OCI-LY3 (cell line): Measurements from ENCODE around the gene INHA.

ENCODE experiments used
- H2AFZ ChIP-seq: fragments of 200-600, 300-600 bp; shearing (Covaris generic); 2 replicates; pipeline ENCODE4 v1.6.0; 2014; ENCODE audit warnings: antibody characterized with exemption, low read depth, low read length
- H3K27ac ChIP-seq: fragments of 200-600, 300-600 bp; sonication (generic); 2 replicates; pipeline ENCODE4 v1.5.1; 2014; ENCODE audit warnings: mild to moderate bottlenecking, low read length, moderate library complexity, mixed read lengths
- H3K27me3 ChIP-seq: fragments of 200-600, 300-600 bp; sonication (generic); 2 replicates; pipeline ENCODE4 v1.6.1; 2014; ENCODE audit warnings: low read depth, low read length, mixed read lengths
- H3K36me3 ChIP-seq: fragments of 200-600, 300-600 bp; sonication (generic); replicated peaks from 2 replicates; pipeline ENCODE3; 2014; ENCODE audit warnings: low read depth, low read length, mixed read lengths
- H3K4me1 ChIP-seq: fragments of 300-600, 200-600 bp; sonication (generic); 2 replicates; pipeline ENCODE4 v1.6.1; 2014; ENCODE audit warnings: low read length, mixed read lengths
- H3K4me2 ChIP-seq: fragments of 200-600, 300-600 bp; sonication (generic); 2 replicates; pipeline ENCODE4 v1.6.1; 2014; ENCODE audit warnings: low read length, mixed read lengths
- H3K4me3 ChIP-seq: fragments of 300-600, 200-600 bp; sonication (generic); 2 replicates; pipeline ENCODE4 v1.5.1; 2014; ENCODE audit warnings: antibody characterized with exemption, mild to moderate bottlenecking, low read length, moderate library complexity
- H3K79me2 ChIP-seq: fragments of 300-600, 200-600 bp; shearing (Covaris generic); 2 replicates; pipeline ENCODE4 v1.6.1; 2014; ENCODE audit warnings: mild to moderate bottlenecking, low read length, mixed read lengths
- H3K9ac ChIP-seq: fragments of 300-600, 200-600 bp; shearing (Covaris generic); 2 replicates; pipeline ENCODE4 v1.6.0; 2014; ENCODE audit warnings: mild to moderate bottlenecking, low read length, moderate library complexity
- H3K9me3 ChIP-seq: fragments of 200-600, 300-600 bp; shearing (Covaris generic); 2 replicates; pipeline ENCODE4 v1.6.1; 2014; ENCODE audit warnings: low read length, mixed read lengths; ENCODE audit not compliant: insufficient read depth
- H4K20me1 ChIP-seq: fragments of 200-600, 300-600 bp; sonication (generic); 2 replicates; pipeline ENCODE4 v1.6.1; 2016; ENCODE audit warnings: low read length, mixed read lengths; ENCODE audit not compliant: insufficient read depth
- CTCF ChIP-seq: fragments of 200-600, 300-600 bp; sonication (generic); IDR thresholded peaks from 2 replicates; pipeline ENCODE4 v1.5.1; 2014; ENCODE audit warnings: antibody characterized with exemption, low read length, low read depth
- EZH2phosphoT487 ChIP-seq: fragments of 200-600 bp; shearing (Covaris generic); IDR thresholded peaks from 2 replicates; pipeline ENCODE4 v1.6.1; 2018; ENCODE audit warnings: antibody characterized with exemption, mixed run types, low read depth

INHA gene

GRCh38 chr2:219571311-219572236 is 536 bp upstream of the INHA start, which contains the start of gene OBSL1:
OBSL1 (minus strand) TSS chr2:219571539; CDS start chr2:219571232, 307 bp downstream.
- H3K27me3 ChIP-seq: no peaks in the 10 kb centered on the region
- no peak within 1 kb of the TSS for H2AFZ ChIP-seq
- no peak within 1 kb of the TSS for H3K27ac ChIP-seq
- H3K36me3 ChIP-seq: no peaks in the 10 kb centered on the region
- H3K4me1 ChIP-seq: no peaks in the 10 kb centered on the region
- no peaks in the 10 kb centered on the region for H3K9me3 ChIP-seq
- TF ChIP-seq CTCF: no peak
- no peak for TF ChIP-seq EZH2phosphoT487
- no peaks in the 10 kb centered on the region for H4K20me1 ChIP-seq
- H3K4me3 ChIP-seq: no peak within 1 kb of the TSS
- H3K4me2 ChIP-seq: no peak within 1 kb of the TSS
- no peak within 1 kb of the TSS for H3K9ac ChIP-seq
- no peaks in the 10 kb centered on the region for H3K79me2 ChIP-seq

- H3K79me2 ChIP-seq: no peaks in the 10 kb centered on the region
- H2AFZ ChIP-seq: no peak overlapping the region
- H3K27me3 ChIP-seq: no peaks in the 10 kb centered on the region
- TF ChIP-seq EZH2phosphoT487 (no peak), CTCF (no peak)
- no peaks in the 10 kb centered on the region for H4K20me1 ChIP-seq
- H3K4me2 ChIP-seq: no peak overlapping the region
- H3K4me1 ChIP-seq: no peaks in the 10 kb centered on the region
- H3K27ac ChIP-seq: no peak overlapping the region
- no peaks in the 10 kb centered on the region for H3K36me3 ChIP-seq
- no peak overlapping the region for H3K9ac ChIP-seq
- no peaks in the 10 kb centered on the region for H3K9me3 ChIP-seq
- no peak overlapping the region for H3K4me3 ChIP-seq
Measured at GRCh38 chr2:219573166-219573565, 1.1 kb downstream of the INHA start.

GRCh38 chr2:219574484-219575311 is 2.6 kb downstream of the INHA start:
- Histone ChIP-seq H3K4me1 (no peaks in the 10 kb centered on the region), H3K27ac (no peak overlapping the region), H3K36me3 (no peaks in the 10 kb centered on the region), H3K9ac (no peak overlapping the region), H3K27me3 (no peaks in the 10 kb centered on the region), H3K4me3 (no peak overlapping the region), H3K4me2 (no peak overlapping the region), H3K9me3 (no peaks in the 10 kb centered on the region), H4K20me1 (no peaks in the 10 kb centered on the region), H2AFZ (no peak overlapping the region), H3K79me2 (no peaks in the 10 kb centered on the region)
- TF ChIP-seq CTCF (no peak), EZH2phosphoT487 (no peak)
